ENCODE data around the gene UVSSA. TPM values are rescaled to one million over a fixed set of nuclear protein-coding genes. Genes with fewer than 3 reads are reported as not detected.

UVSSA gene
- polyA plus RNA-seq, 1 donor from 2014 or later, result 13.3 TPM

- H3K4me3 ChIP-seq (ENCODE audit: low read length), result no peak overlapping the region
- H3K9ac ChIP-seq (ENCODE audit: low read length), result no peak overlapping the region
- H3K4me2 ChIP-seq (ENCODE audit: low read length), result no peak overlapping the region
These were observed 58.8 kb downstream of the UVSSA start for GRCh38 chr4:1405636-1406393.

DNA sequence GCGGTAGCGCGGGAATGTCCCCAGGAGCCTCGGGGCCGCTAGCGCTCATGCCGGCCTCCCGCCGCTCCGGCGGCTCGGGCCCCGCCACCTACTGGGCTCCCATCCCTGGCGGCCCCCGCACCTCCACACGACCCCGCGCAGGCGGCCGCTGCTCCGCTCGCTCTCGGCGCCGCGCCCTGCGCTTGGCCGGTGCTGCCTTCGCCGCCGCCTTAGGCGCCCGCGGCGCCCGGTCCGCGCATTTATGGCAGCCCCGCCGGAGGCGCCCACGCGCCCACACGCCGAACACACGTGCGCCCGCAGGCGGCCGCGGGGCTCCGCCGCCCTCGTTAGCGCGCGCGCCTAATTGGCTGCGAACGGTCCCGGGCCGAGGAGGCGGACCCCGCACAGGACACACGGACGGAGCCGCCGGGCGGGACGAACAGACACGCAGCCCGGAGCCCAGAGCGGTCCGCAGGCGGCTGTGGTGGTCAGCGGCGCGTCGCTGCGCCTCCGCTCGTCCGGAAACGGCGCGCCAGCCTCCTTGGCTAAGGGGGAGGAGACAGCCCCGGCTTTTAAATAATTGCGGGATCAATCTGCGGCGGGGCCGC lies 59.5 kb downstream of the UVSSA start, which contains the start of gene NKX1-1:
NKX1-1 (minus strand) TSS at position 49 of the 587 bp plus-strand sequence; CDS start at position 49, 0 bp downstream.
- Histone ChIP-seq H3K36me3 (ENCODE audit: insufficient read depth, low read length) (no peaks in the 10 kb centered on the region), H3K27me3 (ENCODE audit: insufficient read depth, low read depth, low read length) (peaks cover 92% of the 10 kb centered on the region), H3K9me3 (ENCODE audit: low read length) (peaks cover 12% of the 10 kb centered on the region), H3K9me2 (ENCODE audit: insufficient read depth, low read length) (no peaks in the 10 kb centered on the region), H3K9ac (ENCODE audit: low read length) (no peak within 1 kb of the TSS), H4K20me1 (ENCODE audit: insufficient read depth) (no peaks in the 10 kb centered on the region), H3F3A (ENCODE audit: insufficient read depth, low read length, poor library complexity, severe bottlenecking) (no peaks in the 10 kb centered on the region), H3K4me2 (ENCODE audit: low read length) (no peak within 1 kb of the TSS), H2AFZ (ENCODE audit: low read depth, low read length) (no peak within 1 kb of the TSS), H3K27ac (ENCODE audit: low read length) (no peak within 1 kb of the TSS), H3K79me2 (replicated peaks; ENCODE audit: insufficient read depth, low read length) (no peaks in the 10 kb centered on the region), H3K4me3 (ENCODE audit: low read length) (peak within 1 kb of the TSS; percentile 58)
- no peak for TF ChIP-seq RAD21 (conservative IDR thresholded peaks at IDR 0.05)
- TF ChIP-seq, protein P1, sequence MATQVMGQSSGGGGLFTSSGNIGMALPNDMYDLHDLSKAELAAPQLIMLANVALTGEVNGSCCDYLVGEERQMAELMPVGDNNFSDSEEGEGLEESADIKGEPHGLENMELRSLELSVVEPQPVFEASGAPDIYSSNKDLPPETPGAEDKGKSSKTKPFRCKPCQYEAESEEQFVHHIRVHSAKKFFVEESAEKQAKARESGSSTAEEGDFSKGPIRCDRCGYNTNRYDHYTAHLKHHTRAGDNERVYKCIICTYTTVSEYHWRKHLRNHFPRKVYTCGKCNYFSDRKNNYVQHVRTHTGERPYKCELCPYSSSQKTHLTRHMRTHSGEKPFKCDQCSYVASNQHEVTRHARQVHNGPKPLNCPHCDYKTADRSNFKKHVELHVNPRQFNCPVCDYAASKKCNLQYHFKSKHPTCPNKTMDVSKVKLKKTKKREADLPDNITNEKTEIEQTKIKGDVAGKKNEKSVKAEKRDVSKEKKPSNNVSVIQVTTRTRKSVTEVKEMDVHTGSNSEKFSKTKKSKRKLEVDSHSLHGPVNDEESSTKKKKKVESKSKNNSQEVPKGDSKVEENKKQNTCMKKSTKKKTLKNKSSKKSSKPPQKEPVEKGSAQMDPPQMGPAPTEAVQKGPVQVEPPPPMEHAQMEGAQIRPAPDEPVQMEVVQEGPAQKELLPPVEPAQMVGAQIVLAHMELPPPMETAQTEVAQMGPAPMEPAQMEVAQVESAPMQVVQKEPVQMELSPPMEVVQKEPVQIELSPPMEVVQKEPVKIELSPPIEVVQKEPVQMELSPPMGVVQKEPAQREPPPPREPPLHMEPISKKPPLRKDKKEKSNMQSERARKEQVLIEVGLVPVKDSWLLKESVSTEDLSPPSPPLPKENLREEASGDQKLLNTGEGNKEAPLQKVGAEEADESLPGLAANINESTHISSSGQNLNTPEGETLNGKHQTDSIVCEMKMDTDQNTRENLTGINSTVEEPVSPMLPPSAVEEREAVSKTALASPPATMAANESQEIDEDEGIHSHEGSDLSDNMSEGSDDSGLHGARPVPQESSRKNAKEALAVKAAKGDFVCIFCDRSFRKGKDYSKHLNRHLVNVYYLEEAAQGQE (IDR thresholded peaks at IDR 0.05; ENCODE audit: borderline replicate concordance), result no peak
- TF ChIP-seq TAF1 (IDR thresholded peaks at IDR 0.05; ENCODE audit: low read depth), result no peak
- TF ChIP-seq POLR2AphosphoS5 (IDR thresholded peaks at IDR 0.05), result no peak

More at GRCh38 chr4:1405636-1406393, 58.8 kb downstream of the UVSSA start:
- Histone ChIP-seq H2AFZ (ENCODE audit: low read depth, low read length) (no peak overlapping the region), H3F3A (ENCODE audit: insufficient read depth, low read length, poor library complexity, severe bottlenecking) (no peaks in the 10 kb centered on the region), H4K20me1 (ENCODE audit: insufficient read depth) (no peaks in the 10 kb centered on the region), H3K9me2 (ENCODE audit: insufficient read depth, low read length) (no peaks in the 10 kb centered on the region), H3K9me3 (ENCODE audit: low read length) (peaks cover 12% of the 10 kb centered on the region), H3K27ac (ENCODE audit: low read length) (no peak overlapping the region), H3K27me3 (ENCODE audit: insufficient read depth, low read depth, low read length) (peaks cover 92% of the 10 kb centered on the region), H3K36me3 (ENCODE audit: insufficient read depth, low read length) (no peaks in the 10 kb centered on the region), H3K79me2 (replicated peaks; ENCODE audit: insufficient read depth, low read length) (no peaks in the 10 kb centered on the region)
- no peak for TF ChIP-seq TAF1 (IDR thresholded peaks at IDR 0.05; ENCODE audit: low read depth)
- TF ChIP-seq RAD21 (conservative IDR thresholded peaks at IDR 0.05), result no peak
- TF ChIP-seq EP300 (conservative IDR thresholded peaks at IDR 0.05; ENCODE audit: poor library complexity, severe bottlenecking), result no peak
- TF ChIP-seq EZH2 (IDR thresholded peaks at IDR 0.05; ENCODE audit: borderline replicate concordance, insufficient read depth, low read length, poor library complexity, severe bottlenecking), result no peak
- TF ChIP-seq, protein P1 (IDR thresholded peaks at IDR 0.05; ENCODE audit: borderline replicate concordance), result no peak
- no peak for TF ChIP-seq SMC3 (conservative IDR thresholded peaks at IDR 0.05; ENCODE audit: poor library complexity)
- TF ChIP-seq MXI1 (conservative IDR thresholded peaks at IDR 0.05; ENCODE audit: poor library complexity, severe bottlenecking), result no peak
- TF ChIP-seq, protein P2, sequence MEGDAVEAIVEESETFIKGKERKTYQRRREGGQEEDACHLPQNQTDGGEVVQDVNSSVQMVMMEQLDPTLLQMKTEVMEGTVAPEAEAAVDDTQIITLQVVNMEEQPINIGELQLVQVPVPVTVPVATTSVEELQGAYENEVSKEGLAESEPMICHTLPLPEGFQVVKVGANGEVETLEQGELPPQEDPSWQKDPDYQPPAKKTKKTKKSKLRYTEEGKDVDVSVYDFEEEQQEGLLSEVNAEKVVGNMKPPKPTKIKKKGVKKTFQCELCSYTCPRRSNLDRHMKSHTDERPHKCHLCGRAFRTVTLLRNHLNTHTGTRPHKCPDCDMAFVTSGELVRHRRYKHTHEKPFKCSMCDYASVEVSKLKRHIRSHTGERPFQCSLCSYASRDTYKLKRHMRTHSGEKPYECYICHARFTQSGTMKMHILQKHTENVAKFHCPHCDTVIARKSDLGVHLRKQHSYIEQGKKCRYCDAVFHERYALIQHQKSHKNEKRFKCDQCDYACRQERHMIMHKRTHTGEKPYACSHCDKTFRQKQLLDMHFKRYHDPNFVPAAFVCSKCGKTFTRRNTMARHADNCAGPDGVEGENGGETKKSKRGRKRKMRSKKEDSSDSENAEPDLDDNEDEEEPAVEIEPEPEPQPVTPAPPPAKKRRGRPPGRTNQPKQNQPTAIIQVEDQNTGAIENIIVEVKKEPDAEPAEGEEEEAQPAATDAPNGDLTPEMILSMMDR (IDR thresholded peaks at IDR 0.05; ENCODE audit: poor library complexity, severe bottlenecking), result no peak
- no peak for TF ChIP-seq POLR2AphosphoS5 (IDR thresholded peaks at IDR 0.05)

All from neural cell (in vitro differentiated cells).